Dermis blood vessel endothelial cell (primary cell): ENCODE measurements around the gene DTNB. TPM values are rescaled to one million over a fixed set of nuclear protein-coding genes. Genes with fewer than 3 reads are reported as not detected.
"Not testable (repeated sequence)": the region's sequence is repeated elsewhere in the genome, so short reads cannot be mapped to it uniquely, and the experiment has no call there.

Source experiments
- DNase-seq: peaks from one replicate; pipeline ENCODE4 v3.0.0; 2010
- total RNA-seq: library from RNA; depleted of rRNA; stranded (reverse); fragments of >200 nt; gene quantifications from 2 replicates; pipeline ENCODE4 v1.2.3, GENCODE V29; 2014

DTNB gene
- total RNA-seq, 1 donor from 2014 or later = 7.7 TPM

DNA sequence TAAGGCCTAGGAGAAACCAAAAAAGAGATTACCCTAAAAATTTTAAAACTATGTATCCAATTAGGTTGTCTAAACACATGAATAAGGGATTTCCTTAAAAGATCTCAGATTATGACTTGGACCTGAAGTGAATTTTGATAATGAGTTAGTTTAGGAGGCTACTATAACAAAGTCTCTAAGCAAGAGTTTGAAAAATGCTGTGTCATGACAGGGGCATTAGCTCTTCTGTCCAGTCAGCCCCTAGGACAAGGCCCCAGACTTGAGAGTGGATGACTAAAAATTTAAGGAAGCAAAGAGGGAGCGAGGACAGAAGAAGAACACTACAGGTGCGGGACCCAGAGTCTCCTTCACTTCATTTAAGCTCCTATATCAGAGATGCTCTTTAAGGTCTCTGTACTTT, 135.9 kb downstream of the DTNB start:
- no peak for DNase-seq

DNA sequence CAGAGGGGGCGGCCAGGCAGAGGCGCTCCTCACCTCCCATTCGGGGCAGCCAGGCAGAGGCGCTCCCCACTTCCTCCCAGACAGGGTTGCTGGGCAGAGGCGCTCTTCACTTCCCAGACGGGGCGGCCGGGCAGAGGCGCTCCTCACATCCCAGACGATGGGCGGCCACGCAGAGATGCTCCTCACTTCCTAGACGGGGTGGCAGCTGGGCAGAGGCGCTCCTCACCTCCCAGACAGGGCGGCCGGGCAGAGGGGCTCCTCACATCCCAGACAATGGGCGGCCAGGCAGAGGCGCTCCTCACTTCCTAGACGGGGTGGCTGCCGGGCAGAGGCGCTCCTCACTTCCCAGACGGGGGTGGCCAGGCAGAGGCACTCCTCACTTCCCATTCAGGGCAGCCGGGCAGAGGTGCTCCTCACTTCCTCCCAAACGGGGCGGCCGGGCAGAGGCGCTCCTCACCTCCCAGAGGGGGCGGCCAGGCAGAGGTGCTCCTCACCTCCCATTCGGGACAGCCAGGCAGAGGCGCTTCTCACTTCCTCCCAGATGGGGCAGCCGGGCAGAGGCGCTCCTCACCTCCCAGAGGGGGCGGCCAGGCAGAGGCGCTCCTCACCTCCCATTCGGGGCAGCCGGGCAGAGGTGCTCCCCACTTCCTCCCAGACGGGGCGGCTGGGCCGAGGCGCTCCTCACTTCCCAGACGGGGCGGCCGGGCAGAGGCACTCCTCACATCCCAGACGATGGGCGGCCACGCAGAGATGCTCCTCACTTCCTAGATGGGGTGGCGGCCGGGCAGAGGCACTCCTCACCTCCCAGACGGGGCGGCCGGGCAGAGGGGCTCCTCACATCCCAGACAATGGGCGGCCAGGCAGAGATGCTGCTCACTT, 137.7 kb downstream of the DTNB start:
- not testable (repeated sequence) for DNase-seq

DNA sequence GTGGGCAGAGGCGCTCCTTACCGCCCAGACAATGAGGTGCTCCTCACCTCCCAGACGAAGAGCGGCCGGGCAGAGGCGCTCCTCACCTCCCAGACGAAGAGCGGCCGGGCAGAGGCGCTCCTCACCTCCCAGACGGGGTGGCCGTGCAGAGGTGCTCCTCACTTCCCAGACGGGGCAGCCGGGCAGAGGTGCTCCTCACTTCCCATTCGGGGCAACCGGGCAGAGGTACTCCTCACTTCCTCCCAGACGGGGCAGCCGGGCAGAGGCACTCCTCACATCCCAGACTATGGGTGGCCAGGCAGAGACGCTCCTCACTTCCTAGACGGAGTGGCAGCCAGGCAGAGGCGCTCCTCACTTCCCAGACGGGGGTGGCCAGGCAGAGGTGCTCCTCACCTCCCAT, 138.4 kb downstream of the DTNB start:
- not testable (repeated sequence) for DNase-seq

DNA sequence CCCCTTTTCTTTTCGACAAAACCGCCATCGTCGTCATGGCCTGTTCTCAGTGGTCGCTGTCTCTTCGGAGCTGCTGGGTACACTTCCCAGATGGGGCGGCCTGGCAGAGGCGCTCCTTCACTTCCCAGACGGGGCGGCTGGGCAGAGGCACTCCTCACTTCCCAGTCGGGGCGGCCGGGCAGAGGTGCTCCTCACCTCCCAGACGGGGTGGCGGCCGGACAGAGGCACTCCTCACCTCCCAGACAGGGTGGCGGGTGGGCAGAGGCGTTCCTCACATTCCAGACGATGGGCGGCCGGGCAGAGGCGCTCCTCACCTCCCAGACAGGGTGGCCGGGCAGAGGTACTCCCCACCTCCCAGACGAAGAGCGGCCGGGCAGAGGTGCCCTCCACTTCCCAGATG, 138.9 kb downstream of the DTNB start:
- DNase-seq = no peak

GRCh38 chr2:25533771-25534170, 139.6 kb downstream of the DTNB start:
- DNase-seq = not testable (repeated sequence)

DNA sequence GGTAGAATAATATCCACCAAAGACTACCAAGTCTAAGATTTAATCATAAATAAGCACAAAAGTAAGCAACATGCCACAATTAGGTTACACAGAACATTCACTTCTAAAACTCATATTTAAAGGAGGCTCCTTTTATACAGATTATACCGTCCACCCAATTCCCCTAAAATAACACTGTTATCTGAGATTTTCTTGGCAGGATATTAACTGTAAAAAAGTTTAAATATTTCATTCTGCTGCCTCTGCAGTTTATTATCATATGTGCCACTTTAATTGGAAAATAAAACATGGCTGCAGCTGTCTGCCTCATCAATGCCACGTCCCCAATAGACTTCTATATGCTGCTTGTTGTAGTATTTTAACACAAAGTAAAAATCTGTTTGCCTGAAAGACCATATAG, 140.9 kb downstream of the DTNB start:
- DNase-seq = no peak

DNA sequence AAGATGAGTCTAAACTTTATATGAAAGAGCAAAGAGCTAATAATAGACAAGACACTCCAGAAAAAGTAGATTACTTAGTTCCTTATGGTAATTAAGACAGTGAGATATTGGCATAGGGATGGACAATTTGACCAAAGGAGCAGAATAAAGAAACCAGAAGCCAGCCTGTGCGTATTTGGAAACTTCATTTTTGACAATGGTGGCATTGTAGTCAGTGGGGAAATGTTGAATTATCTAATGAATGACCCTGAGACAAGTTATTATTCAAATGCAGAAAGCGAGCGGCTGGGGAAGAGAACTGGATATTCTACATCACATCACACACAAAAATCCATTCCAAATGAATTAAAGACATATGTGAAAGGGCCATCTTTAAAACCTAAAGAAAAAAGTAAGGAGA, 144.3 kb downstream of the DTNB start:
- DNase-seq = no peak

- no peak for DNase-seq
Observed at GRCh38 chr2:25528173-25528572, 145.2 kb downstream of the DTNB start.

- DNase-seq = no peak
Observed at GRCh38 chr2:25524507-25524906, 148.9 kb downstream of the DTNB start.

- DNase-seq = no peak
Observed at GRCh38 chr2:25523060-25523459, 150.3 kb downstream of the DTNB start.

GRCh38 chr2:25521665-25522387, 151.6 kb downstream of the DTNB start:
- DNase-seq = peak; percentile 83

- no peak for DNase-seq
Observed at GRCh38 chr2:25521126-25521525, 152.3 kb downstream of the DTNB start.

- DNase-seq = peak; percentile 12
Observed at GRCh38 chr2:25517701-25518100, 155.7 kb downstream of the DTNB start.

DNA sequence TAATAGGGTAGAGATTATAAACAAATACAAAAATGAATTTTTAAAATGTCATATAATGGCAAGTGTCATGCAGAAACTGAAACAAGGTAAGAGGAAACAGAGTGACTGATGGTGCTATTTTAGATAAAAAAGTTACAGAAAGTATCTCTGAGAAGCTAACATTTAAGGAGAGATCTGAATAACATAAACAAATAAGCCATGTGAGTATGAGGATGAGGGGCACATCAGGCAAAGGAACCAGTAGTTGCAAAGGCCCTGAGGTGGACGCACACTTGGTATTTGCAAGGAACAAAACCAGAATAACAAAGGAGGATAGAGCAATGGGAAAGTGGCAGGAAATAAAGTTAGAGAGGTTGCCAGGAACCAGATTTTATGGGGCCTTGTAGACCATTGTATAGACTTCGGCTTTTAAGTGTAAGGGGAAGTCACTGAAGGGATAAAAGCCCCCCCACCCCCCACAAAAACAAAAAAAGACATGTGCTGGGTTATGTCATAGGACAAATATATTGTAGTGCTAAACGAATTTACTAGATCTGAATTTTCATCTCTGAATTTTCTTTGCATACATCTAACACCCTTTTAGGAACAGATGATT, 159.2 kb downstream of the DTNB start:
- peak; percentile 6 for DNase-seq

- DNase-seq = no peak
Observed at GRCh38 chr2:25512707-25513106, 160.7 kb downstream of the DTNB start.

DNA sequence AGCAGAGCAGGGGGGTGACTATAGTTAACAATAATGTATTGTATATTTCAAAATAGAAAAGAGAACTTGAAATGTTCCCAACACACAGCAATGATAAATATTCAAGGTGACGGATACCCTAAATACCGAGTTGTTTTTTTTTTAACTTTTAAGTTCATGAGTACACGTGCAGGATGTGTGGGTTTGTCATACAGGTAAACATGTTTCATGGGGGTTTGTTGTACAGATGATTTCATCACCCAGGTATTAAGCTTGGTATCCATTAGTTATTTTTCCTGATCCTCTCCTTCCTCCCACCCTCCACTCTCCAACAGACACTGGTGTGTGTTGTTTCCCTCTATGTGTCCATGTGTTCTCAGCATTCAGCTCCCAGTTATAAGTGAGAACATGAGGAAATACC, 167.2 kb downstream of the DTNB start:
- no peak for DNase-seq

DNA sequence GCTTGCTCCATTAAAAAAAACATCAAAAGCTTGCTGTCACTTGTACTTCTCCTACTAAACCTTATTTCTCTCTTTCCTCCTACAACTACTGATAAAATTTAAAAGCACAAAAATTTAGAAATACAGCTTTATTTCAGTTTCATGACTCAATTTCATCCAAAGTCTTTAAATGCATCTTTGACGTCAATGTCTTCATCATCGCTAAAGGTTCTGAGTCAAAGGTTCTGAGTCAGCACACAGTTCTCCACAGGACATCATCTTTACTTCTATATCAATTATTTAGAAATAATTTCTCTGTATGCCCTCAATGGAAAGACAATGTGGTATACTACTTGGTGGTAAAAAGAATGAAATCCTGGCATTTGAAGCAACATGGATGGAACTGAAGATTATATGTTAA, 167.8 kb downstream of the DTNB start:
- no peak for DNase-seq

GRCh38 chr2:25505182-25505581, 168.2 kb downstream of the DTNB start:
- DNase-seq = no peak

DNA sequence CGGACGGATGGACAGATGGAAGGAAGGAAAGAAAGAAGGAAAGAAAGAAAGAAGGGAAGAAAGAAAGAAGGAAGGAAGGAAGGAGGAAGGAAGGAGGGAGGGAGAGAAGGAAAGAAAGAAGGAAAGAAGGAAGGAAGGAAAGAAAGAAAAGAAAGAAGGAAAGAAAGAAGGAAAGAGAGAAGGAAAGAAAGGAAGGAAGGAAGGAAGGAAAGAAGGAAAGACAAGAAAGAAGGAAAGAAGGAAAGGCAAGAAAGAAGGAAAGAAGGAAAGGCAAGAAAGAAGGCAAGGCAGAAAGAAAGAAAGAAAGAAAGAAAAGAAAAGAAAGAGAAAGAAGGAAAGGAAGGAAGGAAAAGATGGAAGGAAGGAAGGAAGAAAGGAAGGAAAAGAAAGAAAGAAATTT, 169.1 kb downstream of the DTNB start:
- DNase-seq = no peak

DNA sequence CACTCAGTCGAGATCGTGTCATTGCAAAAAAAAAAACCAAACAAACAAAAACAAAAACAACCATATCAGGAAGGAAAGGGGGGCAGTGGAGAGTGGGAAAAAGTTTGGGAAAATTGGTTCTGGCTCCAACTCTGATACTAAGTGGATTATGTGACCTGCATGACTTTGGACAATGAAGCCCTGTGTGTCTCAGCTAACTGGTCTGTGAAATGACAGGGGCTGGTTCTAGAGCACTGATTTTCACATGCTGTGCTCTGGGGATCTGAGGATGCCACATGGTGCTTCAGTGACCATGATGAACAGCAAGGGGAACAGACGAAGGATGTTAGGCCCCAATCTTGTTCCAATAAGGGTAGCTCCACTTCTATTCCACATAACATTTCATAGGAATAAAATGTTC, 174.2 kb downstream of the DTNB start:
- DNase-seq = no peak

DNA sequence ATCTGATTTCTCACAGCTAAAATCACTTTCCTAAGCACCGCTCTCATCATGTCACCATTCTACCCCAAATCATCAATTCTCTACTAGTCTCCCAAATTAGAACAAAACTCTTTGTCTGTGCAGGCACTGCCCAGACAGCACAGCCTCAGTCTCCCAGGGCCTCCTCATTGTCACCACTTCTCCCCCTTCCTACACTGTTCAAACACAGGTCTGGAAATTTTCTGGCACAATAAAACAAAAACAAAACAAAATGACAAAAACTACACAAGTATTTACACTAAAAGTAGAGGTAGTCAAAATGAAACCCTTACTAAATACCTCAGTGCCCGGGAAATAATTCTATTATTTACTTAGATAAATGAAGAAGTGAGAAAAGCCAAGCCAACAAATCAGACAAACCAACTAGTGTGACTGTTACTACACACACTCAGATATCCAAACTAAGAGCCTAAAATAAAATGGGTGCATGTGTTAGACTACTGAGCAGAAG, 175.4 kb downstream of the DTNB start:
- DNase-seq = no peak

GRCh38 chr2:25497229-25497917, 176.0 kb downstream of the DTNB start:
- no peak for DNase-seq

DNA sequence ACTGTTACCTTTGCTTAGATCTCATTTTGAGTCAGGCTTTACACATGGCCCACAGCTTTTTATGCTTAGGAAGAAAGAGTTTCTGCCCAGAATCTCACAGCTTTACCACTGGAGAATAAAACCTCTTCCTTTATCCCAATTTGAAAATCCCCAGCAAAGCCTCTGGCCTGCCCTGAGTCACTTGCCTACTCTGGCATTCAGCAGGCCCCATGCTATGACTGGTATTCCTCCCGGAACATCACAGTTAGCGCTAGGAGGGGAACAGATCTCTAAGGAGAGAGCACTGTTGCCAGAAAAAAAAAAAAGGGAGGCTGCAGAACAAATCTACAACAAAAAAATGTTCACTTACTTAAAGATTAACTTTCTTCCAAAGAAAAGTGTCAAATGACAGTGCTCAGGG, 178.8 kb downstream of the DTNB start:
- no peak for DNase-seq
